ENCODE results near the gene PLEKHA8.

DNA sequence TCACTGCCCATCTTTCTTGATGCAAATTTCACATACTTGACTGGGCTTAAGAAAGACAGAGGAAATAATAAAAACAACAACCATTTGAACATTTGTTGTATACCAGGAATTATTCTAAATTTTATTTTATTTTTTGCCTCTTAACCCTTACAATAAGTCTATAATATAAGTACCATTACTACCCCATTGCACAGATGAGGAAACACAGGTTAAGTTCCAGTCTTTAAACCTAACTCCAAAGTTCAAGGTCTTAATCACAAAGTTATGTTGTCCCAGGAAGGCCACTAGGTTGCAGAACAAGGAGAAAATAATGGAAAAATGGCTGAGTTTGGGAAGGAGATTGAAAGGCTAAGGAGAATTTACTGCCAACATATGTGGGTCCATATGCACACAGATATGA is 5.2 kb upstream of the PLEKHA8 start:
- TF ChIP-seq POLR2AphosphoS5 (IDR thresholded peaks at IDR 0.05; ENCODE audit: low read depth, low read length), result no peak
- TF ChIP-seq, protein P1, sequence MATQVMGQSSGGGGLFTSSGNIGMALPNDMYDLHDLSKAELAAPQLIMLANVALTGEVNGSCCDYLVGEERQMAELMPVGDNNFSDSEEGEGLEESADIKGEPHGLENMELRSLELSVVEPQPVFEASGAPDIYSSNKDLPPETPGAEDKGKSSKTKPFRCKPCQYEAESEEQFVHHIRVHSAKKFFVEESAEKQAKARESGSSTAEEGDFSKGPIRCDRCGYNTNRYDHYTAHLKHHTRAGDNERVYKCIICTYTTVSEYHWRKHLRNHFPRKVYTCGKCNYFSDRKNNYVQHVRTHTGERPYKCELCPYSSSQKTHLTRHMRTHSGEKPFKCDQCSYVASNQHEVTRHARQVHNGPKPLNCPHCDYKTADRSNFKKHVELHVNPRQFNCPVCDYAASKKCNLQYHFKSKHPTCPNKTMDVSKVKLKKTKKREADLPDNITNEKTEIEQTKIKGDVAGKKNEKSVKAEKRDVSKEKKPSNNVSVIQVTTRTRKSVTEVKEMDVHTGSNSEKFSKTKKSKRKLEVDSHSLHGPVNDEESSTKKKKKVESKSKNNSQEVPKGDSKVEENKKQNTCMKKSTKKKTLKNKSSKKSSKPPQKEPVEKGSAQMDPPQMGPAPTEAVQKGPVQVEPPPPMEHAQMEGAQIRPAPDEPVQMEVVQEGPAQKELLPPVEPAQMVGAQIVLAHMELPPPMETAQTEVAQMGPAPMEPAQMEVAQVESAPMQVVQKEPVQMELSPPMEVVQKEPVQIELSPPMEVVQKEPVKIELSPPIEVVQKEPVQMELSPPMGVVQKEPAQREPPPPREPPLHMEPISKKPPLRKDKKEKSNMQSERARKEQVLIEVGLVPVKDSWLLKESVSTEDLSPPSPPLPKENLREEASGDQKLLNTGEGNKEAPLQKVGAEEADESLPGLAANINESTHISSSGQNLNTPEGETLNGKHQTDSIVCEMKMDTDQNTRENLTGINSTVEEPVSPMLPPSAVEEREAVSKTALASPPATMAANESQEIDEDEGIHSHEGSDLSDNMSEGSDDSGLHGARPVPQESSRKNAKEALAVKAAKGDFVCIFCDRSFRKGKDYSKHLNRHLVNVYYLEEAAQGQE (IDR thresholded peaks at IDR 0.05; ENCODE audit: insufficient read depth in 1 of 2, low read depth in 2 of 2, low read length in 2 of 2), result no peak
